ENCODE data around the gene ADAP2. TPM values are rescaled to one million over a fixed set of nuclear protein-coding genes. Genes with fewer than 3 reads are reported as not detected.
"Not testable (repeated sequence)": the region's sequence is repeated elsewhere in the genome, so short reads cannot be mapped to it uniquely, and the experiment has no call there.

The ADAP2 gene
- total and polyA plus RNA-seq, 5 experiments from 2014 or later: 0.11 to 3.6 (median 2.1) TPM; not detected in 1

- H3K27ac Mint-ChIP-seq: no peak overlapping the region
- peaks cover 10 to 17% (median 16%) of the 10 kb centered on the region in 4 donors for H3K4me1 Mint-ChIP-seq
- ATAC-seq: no peak
- POLR2A ChIA-PET: no interaction called here
- no peaks in the 10 kb centered on the region for H3K9me3 Mint-ChIP-seq
- H3K36me3 Mint-ChIP-seq: no peaks in the 10 kb centered on the region
- no peak for DNase-seq
- peaks cover 16 to 45% (median 24%) of the 10 kb centered on the region in 5 donors for H3K27me3 Mint-ChIP-seq
- no peak overlapping the region for H3K4me3 Mint-ChIP-seq
Measured at GRCh38 chr17:30920282-30920681, 1.5 kb upstream of the ADAP2 start.

GRCh38 chr17:30920683-30921543 lies 832 bp upstream of the ADAP2 start:
- no peak for ATAC-seq
- Mint-ChIP-seq H3K4me3 (peak overlapping the region in 9 of 10 donors; percentile 36 to 84 (median 72)), H3K4me1 (peaks cover 10 to 17% (median 16%) of the 10 kb centered on the region in 4 donors), H3K9me3 (no peaks in the 10 kb centered on the region), H3K27ac (no peak overlapping the region), H3K27me3 (peaks cover 16 to 52% (median 27%) of the 10 kb centered on the region in 5 donors), H3K36me3 (no peaks in the 10 kb centered on the region)
- DNase-seq: no peak
- POLR2A ChIA-PET: no interaction called here

DNA sequence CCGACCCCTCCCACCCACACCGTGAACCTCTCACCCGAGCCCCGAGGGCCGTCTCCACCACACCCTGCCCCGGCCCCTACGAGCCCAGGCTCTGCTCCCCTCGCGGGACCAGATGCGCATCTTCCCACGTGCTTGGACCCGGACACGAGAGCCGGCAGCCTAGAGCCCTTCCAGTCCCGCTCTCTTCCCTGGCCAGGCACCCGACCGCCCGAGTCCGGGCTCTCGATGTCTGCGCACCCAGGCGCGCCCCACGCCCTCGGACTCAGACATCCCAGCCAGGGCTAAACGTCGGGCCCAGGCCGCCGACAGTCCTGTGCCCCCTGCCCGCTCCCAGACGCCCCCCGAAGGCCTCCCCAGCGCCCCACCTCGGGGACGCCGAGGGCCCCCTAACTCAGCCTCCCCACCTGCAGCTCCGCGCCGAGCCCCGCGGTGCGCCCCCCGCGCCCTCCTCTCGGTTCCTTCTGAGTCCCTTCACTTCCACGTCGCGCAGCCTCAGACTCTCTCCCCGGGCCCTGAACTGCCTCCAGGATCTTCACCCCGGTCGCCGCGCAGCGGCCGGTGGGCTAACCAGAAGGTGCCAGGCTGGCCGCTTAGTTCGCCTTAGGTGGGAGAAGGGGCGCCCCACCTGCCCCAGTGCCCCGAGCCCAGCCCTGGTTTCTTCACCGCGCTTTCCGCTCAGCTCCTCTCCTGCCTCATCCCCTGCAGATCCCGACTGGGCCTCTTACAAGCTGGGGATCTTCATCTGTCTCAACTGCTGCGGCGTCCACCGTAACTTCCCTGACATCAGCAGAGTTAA lies 688 bp downstream of the ADAP2 start:
- POLR2A ChIA-PET: no interaction called here
- H3K27ac Mint-ChIP-seq: peak overlapping the region in 1 of 10 donors; percentile 55
- peaks cover 26 to 67% (median 41%) of the 10 kb centered on the region in 5 donors for H3K27me3 Mint-ChIP-seq
- H3K9me3 Mint-ChIP-seq: no peaks in the 10 kb centered on the region
- H3K4me3 Mint-ChIP-seq: peak overlapping the region; percentile 61 to 86 (median 78)
- ATAC-seq: peak; percentile 29 to 42
- peaks cover 0 to 8% (median 3%) of the 10 kb centered on the region in 3 donors for H3K36me3 Mint-ChIP-seq
- DNase-seq: peak in 1 of 10 donors; percentile 23
- H3K4me1 Mint-ChIP-seq: peaks cover 10 to 17% (median 16%) of the 10 kb centered on the region in 4 donors

GRCh38 chr17:30924341-30924740 lies 2.6 kb downstream of the ADAP2 start:
- peak overlapping the region in 3 of 10 donors; percentile 2 to 55 (median 15) for H3K4me3 Mint-ChIP-seq
- ATAC-seq (no peak), DNase-seq (no peak)
- H3K4me1 Mint-ChIP-seq: peaks cover 10 to 17% (median 16%) of the 10 kb centered on the region in 4 donors
- H3K9me3 Mint-ChIP-seq: no peaks in the 10 kb centered on the region
- peaks cover 26 to 69% (median 44%) of the 10 kb centered on the region in 5 donors for H3K27me3 Mint-ChIP-seq
- H3K27ac Mint-ChIP-seq: no peak overlapping the region
- POLR2A ChIA-PET: interaction anchor here (0.7 to 0.8 kb wide), 2 partner anchors 80 to 820 kb away, joined by 3 read pairs; no protein-coding TSS in a partner anchor
- peaks cover 0 to 8% (median 3%) of the 10 kb centered on the region in 3 donors for H3K36me3 Mint-ChIP-seq

- Mint-ChIP-seq H3K36me3 (peaks cover 0 to 8% (median 3%) of the 10 kb centered on the region in 3 donors), H3K4me3 (no peak overlapping the region), H3K27ac (no peak overlapping the region), H3K4me1 (peaks cover 7 to 10% (median 9%) of the 10 kb centered on the region in 4 donors), H3K9me3 (no peaks in the 10 kb centered on the region), H3K27me3 (peaks cover 15 to 53% (median 38%) of the 10 kb centered on the region in 5 donors)
- ATAC-seq: no peak
- DNase-seq: no peak
- POLR2A ChIA-PET: interaction anchor here (0.6 kb wide), 1 partner anchor 58 kb away, joined by 4 read pairs; no protein-coding TSS in a partner anchor
Measured at GRCh38 chr17:30926516-30926915, 4.8 kb downstream of the ADAP2 start.

DNA sequence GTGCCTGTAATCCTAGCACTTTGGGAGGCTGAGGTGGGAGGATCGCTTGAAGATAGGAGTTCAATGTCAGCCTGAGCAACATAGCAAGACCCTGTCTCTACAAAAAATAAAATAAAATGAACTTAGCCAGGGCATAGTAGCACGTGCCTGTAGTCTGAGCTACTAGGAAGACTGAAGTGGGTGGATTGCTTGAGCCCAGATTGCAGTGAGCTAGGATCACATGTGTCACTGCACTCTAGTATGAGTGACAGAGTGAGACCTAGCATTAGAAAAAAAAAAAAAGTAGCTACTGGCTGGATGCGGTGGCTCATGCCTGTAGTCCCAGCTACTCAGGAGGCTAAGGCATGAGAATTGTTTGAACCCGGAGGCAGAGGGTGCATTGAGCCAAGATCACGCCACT lies 6.0 kb downstream of the ADAP2 start:
- DNase-seq (no peak), ATAC-seq (no peak)
- H3K4me1 Mint-ChIP-seq: peaks cover 4 to 5% (median 4%) of the 10 kb centered on the region in 4 donors
- peaks cover 0 to 8% (median 3%) of the 10 kb centered on the region in 3 donors for H3K36me3 Mint-ChIP-seq
- H3K27ac Mint-ChIP-seq: no peak overlapping the region
- H3K27me3 Mint-ChIP-seq: peaks cover 14 to 45% (median 33%) of the 10 kb centered on the region in 5 donors
- POLR2A ChIA-PET: interaction anchor here (1.1 kb wide), 1 partner anchor 24 kb away, joined by 3 read pairs; no protein-coding TSS in a partner anchor
- H3K9me3 Mint-ChIP-seq: no peaks in the 10 kb centered on the region
- no peak overlapping the region for H3K4me3 Mint-ChIP-seq

GRCh38 chr17:30928584-30928983 lies 6.8 kb downstream of the ADAP2 start:
- Mint-ChIP-seq H3K4me1 (peaks cover 0 to 2% (median under 1%) of the 10 kb centered on the region in 4 donors), H3K27ac (no peak overlapping the region), H3K27me3 (peaks cover 12 to 37% (median 29%) of the 10 kb centered on the region in 5 donors), H3K9me3 (no peaks in the 10 kb centered on the region), H3K36me3 (peaks cover 0 to 8% (median 3%) of the 10 kb centered on the region in 3 donors), H3K4me3 (no peak overlapping the region)
- DNase-seq: no peak
- POLR2A ChIA-PET: interaction anchor here (1.1 kb wide), 1 partner anchor 24 kb away, joined by 3 read pairs; no protein-coding TSS in a partner anchor
- no peak for ATAC-seq

DNA sequence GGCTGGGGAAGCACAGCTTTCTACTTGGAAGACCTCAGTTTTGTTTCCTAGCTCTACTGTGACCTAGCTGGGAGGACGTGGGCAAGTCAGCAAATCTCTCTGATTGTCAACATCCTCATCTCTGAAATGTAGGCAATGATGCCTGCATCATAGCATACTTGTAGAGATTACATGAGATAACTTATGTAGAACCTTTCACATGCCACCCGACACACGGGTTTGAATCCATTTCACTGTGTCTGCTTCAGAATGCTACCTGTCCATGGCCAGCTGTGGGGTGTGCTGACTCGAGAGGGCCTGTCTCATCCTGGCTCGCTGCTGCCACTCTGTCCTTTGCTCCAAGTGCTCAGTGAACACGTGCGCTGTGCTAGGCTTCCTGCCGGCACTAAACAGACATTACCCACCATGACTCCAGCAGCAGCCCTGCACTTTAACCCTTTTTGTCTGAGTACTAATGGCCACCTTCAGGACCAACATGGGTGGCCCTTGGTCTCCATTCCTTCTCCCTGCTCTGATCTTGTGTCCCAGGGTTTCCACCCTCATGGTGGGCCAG lies 7.4 kb downstream of the ADAP2 start:
- peaks cover 0 to 8% (median 3%) of the 10 kb centered on the region in 3 donors for H3K36me3 Mint-ChIP-seq
- H3K4me1 Mint-ChIP-seq: peaks cover 0 to 1% (median under 1%) of the 10 kb centered on the region in 4 donors
- ATAC-seq (no peak), DNase-seq (no peak)
- POLR2A ChIA-PET: no interaction called here
- H3K27ac Mint-ChIP-seq: no peak overlapping the region
- no peaks in the 10 kb centered on the region for H3K9me3 Mint-ChIP-seq
- peaks cover 12 to 31% (median 26%) of the 10 kb centered on the region in 5 donors for H3K27me3 Mint-ChIP-seq
- H3K4me3 Mint-ChIP-seq: no peak overlapping the region

DNA sequence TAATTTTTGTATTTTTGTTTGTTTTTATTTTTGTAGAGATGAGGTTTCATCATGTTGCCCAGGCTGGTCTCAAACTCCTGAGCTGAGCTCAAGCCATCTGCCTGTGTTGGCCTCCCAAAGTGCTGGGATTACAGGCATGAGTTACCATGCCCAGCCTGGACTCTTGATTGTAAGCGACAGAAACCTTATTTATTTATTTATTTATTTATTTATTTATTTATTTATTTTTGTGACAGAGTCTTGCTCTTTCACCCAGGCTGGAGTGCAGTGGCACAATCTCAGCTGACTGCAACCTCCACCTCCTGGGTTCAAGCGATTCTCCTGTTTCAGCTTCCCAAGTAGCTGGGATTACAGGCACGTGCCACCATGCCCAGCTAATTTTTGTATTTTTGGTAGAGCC lies 8.1 kb downstream of the ADAP2 start:
- ATAC-seq, H3K36me3 Mint-ChIP-seq, H3K4me1 Mint-ChIP-seq, H3K9me3 Mint-ChIP-seq, DNase-seq, H3K4me3 Mint-ChIP-seq, H3K27ac Mint-ChIP-seq, POLR2A ChIA-PET: not testable (repeated sequence)
- H3K27me3 Mint-ChIP-seq: peaks cover 8 to 26% (median 23%) of the 10 kb centered on the region in 5 donors

GRCh38 chr17:30930495-30930894 lies 8.8 kb downstream of the ADAP2 start:
- no peak for ATAC-seq
- H3K4me3 Mint-ChIP-seq: no peak overlapping the region
- H3K27ac Mint-ChIP-seq: peak overlapping the region in 1 of 10 donors; percentile 33
- no peaks in the 10 kb centered on the region for H3K9me3 Mint-ChIP-seq
- peaks cover 7 to 23% (median 21%) of the 10 kb centered on the region in 5 donors for H3K27me3 Mint-ChIP-seq
- DNase-seq: no peak
- POLR2A ChIA-PET: no interaction called here
- H3K4me1 Mint-ChIP-seq: no peaks in the 10 kb centered on the region
- H3K36me3 Mint-ChIP-seq: peaks cover 0 to 8% (median 3%) of the 10 kb centered on the region in 3 donors

GRCh38 chr17:30931582-30931981 lies 9.8 kb downstream of the ADAP2 start:
- H3K27me3 Mint-ChIP-seq: peaks cover 2 to 12% (median 10%) of the 10 kb centered on the region in 5 donors
- ATAC-seq, H3K36me3 Mint-ChIP-seq, H3K9me3 Mint-ChIP-seq, H3K4me1 Mint-ChIP-seq, H3K4me3 Mint-ChIP-seq, H3K27ac Mint-ChIP-seq, DNase-seq, POLR2A ChIA-PET: not testable (repeated sequence)

DNA sequence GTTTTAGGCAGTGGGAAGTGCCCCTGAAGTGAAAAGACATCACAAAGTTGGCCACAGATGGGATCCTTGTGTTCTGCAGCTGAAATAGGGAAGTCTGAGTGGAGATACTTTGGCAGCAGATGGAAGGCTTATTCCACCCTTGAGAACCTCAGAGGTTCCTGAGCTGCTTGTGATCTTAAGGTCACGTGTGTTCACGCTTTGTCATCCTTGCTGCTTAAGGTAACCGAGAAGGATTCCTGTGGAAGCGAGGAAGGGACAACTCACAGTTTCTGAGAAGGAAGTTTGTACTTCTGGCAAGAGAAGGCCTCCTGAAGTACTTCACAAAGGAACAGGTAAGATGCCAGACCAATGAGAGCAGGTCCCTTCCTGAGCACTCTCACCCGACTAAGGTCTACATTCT lies 12.2 kb downstream of the ADAP2 start:
- no peaks in the 10 kb centered on the region for H3K9me3 Mint-ChIP-seq
- POLR2A ChIA-PET: no interaction called here
- peaks cover 0 to 2% (median 0%) of the 10 kb centered on the region in 4 donors for H3K4me1 Mint-ChIP-seq
- ATAC-seq: no peak
- H3K27me3 Mint-ChIP-seq: peaks cover 0 to under 1% (median 0%) of the 10 kb centered on the region in 5 donors
- no peak overlapping the region for H3K4me3 Mint-ChIP-seq
- no peak overlapping the region for H3K27ac Mint-ChIP-seq
- no peak for DNase-seq
- no peaks in the 10 kb centered on the region for H3K36me3 Mint-ChIP-seq
